C4-2B (cell line): ENCODE data around the gene DGKG.

Experiments
- H3K27ac ChIP-seq: fragments of 450-650 bp; 2 replicates; pipeline ENCODE4 v1.5.1; 2017
- CTCF ChIP-seq: fragments of 450-650 bp; conservative IDR thresholded peaks from 2 replicates; pipeline ENCODE4 v1.5.1; 2017; ENCODE audit warnings: mild to moderate bottlenecking
- ZFX ChIP-seq: fragments of 450-650 bp; IDR thresholded peaks from 2 replicates; pipeline ENCODE4 v1.6.1; 2017

DGKG gene

GRCh38 chr3:186181901-186182300, 180.1 kb downstream of the DGKG start:
- no peak overlapping the region for H3K27ac ChIP-seq
- TF ChIP-seq CTCF (no peak), ZFX (no peak)

- TF ChIP-seq CTCF (no peak), ZFX (no peak)
- H3K27ac ChIP-seq, result no peak overlapping the region
These were observed 181.0 kb downstream of the DGKG start for GRCh38 chr3:186180891-186181481.

- no peak for TF ChIP-seq CTCF
- no peak for TF ChIP-seq ZFX
- H3K27ac ChIP-seq, result no peak overlapping the region
These were observed 181.9 kb downstream of the DGKG start for GRCh38 chr3:186180151-186180550.

- H3K27ac ChIP-seq, result no peak overlapping the region
- TF ChIP-seq CTCF (no peak), ZFX (no peak)
These were observed 183.6 kb downstream of the DGKG start for GRCh38 chr3:186178412-186178811.

- no peak overlapping the region for H3K27ac ChIP-seq
- TF ChIP-seq CTCF (no peak), ZFX (no peak)
These were observed 185.6 kb downstream of the DGKG start for GRCh38 chr3:186176373-186176990.

GRCh38 chr3:186173224-186173815, 188.7 kb downstream of the DGKG start:
- TF ChIP-seq CTCF (no peak), ZFX (no peak)
- no peak overlapping the region for H3K27ac ChIP-seq

- no peak overlapping the region for H3K27ac ChIP-seq
- TF ChIP-seq ZFX (no peak), CTCF (no peak)
These were observed 189.7 kb downstream of the DGKG start for GRCh38 chr3:186172353-186172752.
